PC-3 (cell line): ENCODE measurements around the gene MAP3K3. TPM values are rescaled to one million over a fixed set of nuclear protein-coding genes. Genes with fewer than 3 reads are reported as not detected.

Experiments
- ATAC-seq: fragments of 200-7000 bp; cut with Tn5 transposase; 2 replicates; pipeline ENCODE4 v1.9.1; 2020; ENCODE audit warnings: mild to moderate bottlenecking, moderate library complexity
- BruUV-seq: library from RNA; stranded (reverse); fragments of 400-500 nt; replicated peaks from 2 replicates; lab custom pipeline; 2021; lab: Mats Ljungman, UMichigan
- CTCF ChIA-PET: fragments of 300-600 bp; sonication (Branson Sonifier 250); formaldehyde crosslinking; loops from one replicate; lab custom pipeline; 2022; ENCODE audit warnings: antibody characterized with exemption; lab: Charles Lee
- POLR2A ChIA-PET: fragments of 300-600 bp; sonication (Branson Sonifier 250); formaldehyde crosslinking; loops from one replicate; lab custom pipeline; 2022; ENCODE audit warnings: antibody characterized with exemption; ENCODE audit not compliant: unreplicated experiment; lab: Charles Lee
- DNase-seq: peaks from one replicate; pipeline ENCODE4 v3.0.0-alpha.2; 2015
- H2AFZ ChIP-seq: fragments of 300-600 bp; sonication (generic); 2 replicates; pipeline ENCODE4 v1.6.0; 2016; ENCODE audit warnings: antibody characterized with exemption, low read length
- H3F3A ChIP-seq: fragments of 300-600 bp; sonication (generic); one replicate; pipeline ENCODE4 v1.6.0; 2017; ENCODE audit warnings: antibody characterized with exemption, low read length, control low read depth, mild to moderate bottlenecking; ENCODE audit not compliant: unreplicated experiment
- H3K27ac ChIP-seq: fragments of 300-600 bp; sonication (generic); 2 replicates; pipeline ENCODE4 v1.5.1; 2016; ENCODE audit warnings: mild to moderate bottlenecking, low read length
- H3K27me3 ChIP-seq: fragments of 300-600 bp; sonication (generic); 2 replicates; pipeline ENCODE4 v1.6.1; 2016; ENCODE audit warnings: low read length, mixed read lengths
- H3K36me3 ChIP-seq: fragments of 300-600 bp; sonication (generic); 2 replicates; pipeline ENCODE4 v1.6.1; 2016; ENCODE audit warnings: low read depth, mixed run types, low read length, mixed read lengths
- H3K4me1 ChIP-seq: fragments of 300-600 bp; sonication (generic); 2 replicates; pipeline ENCODE4 v1.5.1; 2016; ENCODE audit warnings: low read length; ENCODE audit not compliant: insufficient read depth
- H3K4me2 ChIP-seq: fragments of 300-600 bp; sonication (generic); 2 replicates; pipeline ENCODE4 v1.6.0; 2016; ENCODE audit warnings: low read length
- H3K4me3 ChIP-seq: fragments of 300-600 bp; sonication (generic); 2 replicates; pipeline ENCODE4 v1.5.1; 2016; ENCODE audit warnings: mild to moderate bottlenecking, low read length, mixed read lengths
- H3K79me2 ChIP-seq: fragments of 300-600 bp; sonication (generic); 2 replicates; pipeline ENCODE4 v1.6.1; 2017; ENCODE audit warnings: low read length, mixed read lengths
- H3K9ac ChIP-seq: fragments of 300-600 bp; sonication (generic); 2 replicates; pipeline ENCODE4 v1.6.0; 2016; ENCODE audit warnings: mild to moderate bottlenecking, low read length
- H3K9me2 ChIP-seq: fragments of 300-600 bp; sonication (generic); replicated peaks from 2 replicates; pipeline ENCODE4 v1.6.1; 2016; ENCODE audit warnings: mixed run types, low read length, mixed read lengths
- H3K9me3 ChIP-seq: fragments of 300-600 bp; sonication (generic); 2 replicates; pipeline ENCODE4 v1.6.1; 2016; ENCODE audit warnings: low read length, mixed read lengths
- H4K20me1 ChIP-seq: fragments of 300-600 bp; sonication (generic); 2 replicates; pipeline ENCODE4 v1.6.1; 2016; ENCODE audit warnings: low read length, mixed read lengths
- CTCF ChIP-seq: fragments of 300-600 bp; sonication (generic); conservative IDR thresholded peaks from 2 replicates; pipeline ENCODE4 v1.5.1; 2017; ENCODE audit warnings: antibody characterized with exemption, low read depth, mild to moderate bottlenecking, low read length
- EZH2 ChIP-seq: fragments of 300-600 bp; sonication (generic); IDR thresholded peaks from one replicate; pipeline ENCODE4 v1.6.1; 2017; ENCODE audit warnings: antibody characterized with exemption, mild to moderate bottlenecking, low read length; ENCODE audit not compliant: unreplicated experiment
- EZH2phosphoT487 ChIP-seq: fragments of 300-600 bp; sonication (generic); IDR thresholded peaks from 2 replicates; pipeline ENCODE4 v1.6.1; 2018; ENCODE audit warnings: mild to moderate bottlenecking, antibody characterized with exemption, low read length, borderline replicate concordance
- intact Hi-C: fragments of 100-400 bp; cut with micrococcal nuclease; formaldehyde crosslinking; loops from 2 replicates; pipeline ENCODE4 v1.9.0; 2023
- total RNA-seq: library from RNA; depleted of rRNA; stranded (reverse); fragments of >200 nt; gene quantifications from 2 replicates; pipeline ENCODE4 v1.2.3, GENCODE V29; 2014

Gene MAP3K3
- total RNA-seq, 1 experiment from 2014 or later = 27.1 TPM

GRCh38 chr17:63694229-63694949 lies 72.2 kb downstream of the MAP3K3 start:
- no peak overlapping the region for H3K4me3 ChIP-seq
- peaks cover 7% of the 10 kb centered on the region; the same call in 1 of the 2 replicates for H3K4me1 ChIP-seq
- intact Hi-C loops = loop anchor here (10.0 kb wide), 1 partner anchor 270 kb away; no protein-coding TSS in a partner anchor
- H3K27me3 ChIP-seq = no peaks in the 10 kb centered on the region
- H2AFZ ChIP-seq = no peak overlapping the region
- H3K4me2 ChIP-seq = no peak overlapping the region
- H3K9me2 ChIP-seq = no peaks in the 10 kb centered on the region
- ATAC-seq (no peak), DNase-seq (no peak)
- no peaks in the 10 kb centered on the region for H3K9me3 ChIP-seq
- H3K9ac ChIP-seq = no peak overlapping the region
- ChIA-PET POLR2A (interaction anchor here (0.6 kb wide), 1 partner anchor 255 kb away, joined by 3 read pairs; no protein-coding TSS in a partner anchor), CTCF (no interaction called here)
- no peaks in the 10 kb centered on the region for H4K20me1 ChIP-seq
- H3K36me3 ChIP-seq = peaks cover 8% of the 10 kb centered on the region; the same call in 1 of the 2 replicates
- no peaks in the 10 kb centered on the region for H3K79me2 ChIP-seq
- no peaks in the 10 kb centered on the region for H3F3A ChIP-seq
- H3K27ac ChIP-seq = no peak overlapping the region
- no peak for TF ChIP-seq EZH2
- no peak for TF ChIP-seq EZH2phosphoT487
- TF ChIP-seq CTCF = no peak
- no TSS peak for BruUV-seq

GRCh38 chr17:63694950-63695773 lies 72.9 kb downstream of the MAP3K3 start:
- no peak for TF ChIP-seq CTCF
- TF ChIP-seq EZH2 = no peak
- TF ChIP-seq EZH2phosphoT487 = no peak
- no peak overlapping the region for H3K4me2 ChIP-seq
- H3K36me3 ChIP-seq = peaks cover 8% of the 10 kb centered on the region; the same call in 1 of the 2 replicates
- no peaks in the 10 kb centered on the region for H3K27me3 ChIP-seq
- H4K20me1 ChIP-seq = no peaks in the 10 kb centered on the region
- intact Hi-C loops = loop anchor here (5.0 to 10.0 kb wide), 3 partner anchors 73 to 270 kb away; partner anchors contain the start of genes FTSJ3, MAP3K3 and PSMC5
- H3K4me3 ChIP-seq = no peak overlapping the region
- ChIA-PET POLR2A (interaction anchor here (0.6 kb wide), 1 partner anchor 256 kb away, joined by 3 read pairs; no protein-coding TSS in a partner anchor), CTCF (no interaction called here)
- H3K9me2 ChIP-seq = no peaks in the 10 kb centered on the region
- H3K4me1 ChIP-seq = peaks cover 7% of the 10 kb centered on the region; the same call in 1 of the 2 replicates
- TSS peak; percentile 10 for BruUV-seq
- no peak overlapping the region for H3K27ac ChIP-seq
- H2AFZ ChIP-seq = no peak overlapping the region
- no peak overlapping the region for H3K9ac ChIP-seq
- H3F3A ChIP-seq = no peaks in the 10 kb centered on the region
- no peaks in the 10 kb centered on the region for H3K79me2 ChIP-seq
- no peaks in the 10 kb centered on the region for H3K9me3 ChIP-seq
- ATAC-seq = no peak
- DNase-seq = no peak
